ENCODE measurements around the gene ZBTB11. TPM values are rescaled to one million over a fixed set of nuclear protein-coding genes. Genes with fewer than 3 reads are reported as not detected.
"Not testable (repeated sequence)": the region's sequence is repeated elsewhere in the genome, so short reads cannot be mapped to it uniquely, and the experiment has no call there.

The ZBTB11 gene
- total RNA-seq, 1 experiment from 2014 or later: 20.4 TPM

GRCh38 chr3:101642441-101642840 is 34.5 kb downstream of the ZBTB11 start:
- ChIA-PET CTCF (no interaction called here), RAD21 (ENCODE audit: low non-redundant PET in 1 of 2, low total read pairs in 2 of 2, uncharacterized antibody in 2 of 2, unreplicated experiment in 2 of 2) (no interaction called here), POLR2A (no interaction called here)
- Histone ChIP-seq H4K20me1 (ENCODE audit: insufficient read depth) (no peaks in the 10 kb centered on the region), H3K27ac (ENCODE audit: low read depth, low read length) (no peak overlapping the region), H3K9me3 (ENCODE audit: control insufficient read depth in 1 of 2, insufficient read depth in 1 of 2, low read depth in 1 of 2, low read length in 2 of 2) (no peaks in the 10 kb centered on the region), H3K4me3 (replicated peaks in 1 of 2; ENCODE audit: low read depth in 1 of 2, low read length in 2 of 2) (no peak overlapping the region), H2AFZ (ENCODE audit: low read depth, low read length, poor library complexity, severe bottlenecking) (no peak overlapping the region), H3K9me2 (ENCODE audit: insufficient read depth) (no peaks in the 10 kb centered on the region), H3K4me1 (ENCODE audit: control insufficient read depth in 1 of 2, insufficient read depth in 2 of 2, low read length in 2 of 2) (peaks cover 0 to 14% of the 10 kb centered on the region in 2 experiments; a peak in 2 of 4 replicates), H3K4me2 (ENCODE audit: low read length) (no peak overlapping the region), H3K79me2 (ENCODE audit: insufficient read depth, low read length) (no peaks in the 10 kb centered on the region), H3K9ac (ENCODE audit: low read length) (no peak overlapping the region), H3K27me3 (ENCODE audit: insufficient read depth, low read length) (no peaks in the 10 kb centered on the region), H3K36me3 (ENCODE audit: control insufficient read depth in 1 of 2, insufficient read depth in 2 of 2, low read length in 2 of 2) (no peaks in the 10 kb centered on the region)
- intact Hi-C loops (cut with micrococcal nuclease): no loop called here
- no TSS peak for BruUV-seq (replicated peaks)
- no peak for ATAC-seq
- no peak for DNase-seq (ENCODE audit: low read depth, low spot score)
- TF ChIP-seq CEBPB (IDR thresholded peaks at IDR 0.05; ENCODE audit: low read depth) (no peak), JUND (IDR thresholded peaks at IDR 0.05) (no peak), CBX3 (IDR thresholded peaks at IDR 0.05; ENCODE audit: low read depth) (no peak), ELF1 (IDR thresholded peaks at IDR 0.05; ENCODE audit: borderline replicate concordance, low read depth) (no peak), REST (IDR thresholded peaks at IDR 0.05; ENCODE audit: low read depth) (no peak), MAX (IDR thresholded peaks at IDR 0.05) (no peak), EGR1 (IDR thresholded peaks at IDR 0.05; ENCODE audit: low read depth) (no peak), TCF7L2 (IDR thresholded peaks at IDR 0.05; ENCODE audit: borderline replicate concordance, extremely low read depth, insufficient read depth, insufficient read length) (no peak), ZNF274 (IDR thresholded peaks at IDR 0.05; ENCODE audit: low read depth, low read length) (no peak), ZBTB33 (IDR thresholded peaks at IDR 0.05; ENCODE audit: extremely low read depth, insufficient replicate concordance, low read length) (no peak), RAD21 (IDR thresholded peaks at IDR 0.05; ENCODE audit: low read depth) (no peak), POLR2AphosphoS5 (IDR thresholded peaks at IDR 0.05; ENCODE audit: low read depth, low read length) (no peak), ATF3 (IDR thresholded peaks at IDR 0.05) (no peak), YY1 (IDR thresholded peaks at IDR 0.05; ENCODE audit: extremely low read depth, insufficient replicate concordance, low read depth, low read length) (no peak), EZH2phosphoT487 (IDR thresholded peaks at IDR 0.05; ENCODE audit: borderline replicate concordance) (no peak)

GRCh38 chr3:101641397-101642115 is 35.4 kb downstream of the ZBTB11 start:
- H2AFZ ChIP-seq (ENCODE audit: low read depth, low read length, poor library complexity, severe bottlenecking); H3K9me3 ChIP-seq (ENCODE audit: control insufficient read depth in 1 of 2, insufficient read depth in 1 of 2, low read depth in 1 of 2, low read length in 2 of 2); DNase-seq (ENCODE audit: low read depth, low spot score); ATAC-seq; H3K27ac ChIP-seq (ENCODE audit: low read depth, low read length); CTCF ChIA-PET; H4K20me1 ChIP-seq (ENCODE audit: insufficient read depth); H3K4me3 ChIP-seq (replicated peaks in 1 of 2; ENCODE audit: low read depth in 1 of 2, low read length in 2 of 2); POLR2A ChIA-PET; H3K9ac ChIP-seq (ENCODE audit: low read length); H3K9me2 ChIP-seq (ENCODE audit: insufficient read depth); H3K79me2 ChIP-seq (ENCODE audit: insufficient read depth, low read length); H3K4me2 ChIP-seq (ENCODE audit: low read length); H3K36me3 ChIP-seq (ENCODE audit: control insufficient read depth in 1 of 2, insufficient read depth in 2 of 2, low read length in 2 of 2); intact Hi-C loops (cut with micrococcal nuclease); BruUV-seq (replicated peaks); H3K27me3 ChIP-seq (ENCODE audit: insufficient read depth, low read length); RAD21 ChIA-PET (ENCODE audit: low non-redundant PET in 1 of 2, low total read pairs in 2 of 2, uncharacterized antibody in 2 of 2, unreplicated experiment in 2 of 2): not testable (repeated sequence)
- H3K4me1 ChIP-seq (ENCODE audit: control insufficient read depth in 1 of 2, insufficient read depth in 2 of 2, low read length in 2 of 2): peaks cover 0 to 14% of the 10 kb centered on the region in 2 experiments; a peak in 2 of 4 replicates
